Pons (tissue), 1 donor: Measurements from ENCODE around the gene KIDINS220.

Source experiments
- DNase-seq: peaks from one replicate; pipeline ENCODE4 v3.0.0-alpha.2; 2016; ENCODE audit warnings: low spot score

Gene KIDINS220

DNA sequence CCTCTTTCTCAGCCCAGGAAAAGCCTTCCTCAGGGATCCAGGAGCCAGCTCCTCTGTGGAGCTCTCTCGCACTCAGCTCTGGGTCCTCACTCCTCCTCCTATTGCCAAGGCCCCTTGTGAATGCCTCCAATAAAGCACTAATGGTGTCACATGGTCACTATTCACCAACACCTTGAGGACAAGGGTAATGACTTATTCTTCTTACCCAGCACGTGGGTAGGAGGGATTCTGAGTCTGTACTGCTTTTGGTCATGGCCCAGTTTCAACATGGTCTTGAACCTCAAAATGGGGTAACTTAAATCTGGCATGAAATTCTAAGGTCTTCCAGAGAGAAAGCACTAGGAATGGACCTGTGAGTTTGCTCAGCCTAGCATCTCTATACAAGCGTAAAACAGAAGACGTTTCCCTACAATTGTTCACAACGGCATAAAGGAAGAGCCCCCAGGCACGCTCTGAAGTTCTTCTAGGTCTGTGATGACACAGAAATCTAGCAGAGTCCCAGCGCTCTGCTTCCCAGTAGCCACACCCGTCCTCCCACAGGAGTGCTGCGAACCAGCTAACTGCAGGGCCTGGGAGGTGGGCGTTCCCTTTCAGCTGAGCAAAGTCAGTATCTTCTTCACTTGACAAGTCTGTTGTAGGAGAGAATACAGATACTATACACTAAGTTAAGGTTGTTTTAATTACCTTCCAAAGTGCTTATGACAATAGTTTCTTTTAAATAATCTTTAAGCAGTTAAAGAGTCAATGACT lies 14.6 kb upstream of the KIDINS220 start:
- DNase-seq: no peak

DNA sequence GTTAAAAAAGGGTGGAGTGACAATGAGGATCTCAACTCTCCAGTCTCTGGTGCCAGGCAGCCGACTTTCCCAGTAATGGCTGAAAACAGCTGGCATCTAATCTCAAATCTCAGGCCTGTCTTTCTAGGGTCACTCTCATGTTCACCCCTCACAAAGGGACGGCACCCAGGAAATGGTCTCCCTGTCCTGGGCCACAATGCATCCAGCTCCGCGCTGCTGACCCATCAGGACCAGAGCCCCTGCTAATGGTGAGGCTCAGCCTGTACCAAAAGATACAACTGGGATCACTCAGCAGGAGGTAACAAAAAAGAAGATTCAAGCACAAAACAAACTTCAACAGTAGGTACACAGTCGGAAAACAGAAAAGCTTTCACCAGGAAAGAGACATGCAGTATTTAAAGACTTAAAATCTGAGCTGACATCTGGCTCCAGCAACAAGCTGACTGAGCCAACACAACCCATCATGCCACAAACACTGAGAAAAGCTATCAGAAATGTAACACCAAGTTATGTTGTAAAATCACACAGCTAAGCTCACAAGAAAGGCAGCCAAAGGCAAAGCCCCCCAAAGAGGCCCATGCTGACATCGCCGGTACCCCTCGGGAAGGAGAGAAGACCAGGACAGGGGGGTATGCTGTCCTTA lies 13.6 kb upstream of the KIDINS220 start:
- DNase-seq: no peak

DNA sequence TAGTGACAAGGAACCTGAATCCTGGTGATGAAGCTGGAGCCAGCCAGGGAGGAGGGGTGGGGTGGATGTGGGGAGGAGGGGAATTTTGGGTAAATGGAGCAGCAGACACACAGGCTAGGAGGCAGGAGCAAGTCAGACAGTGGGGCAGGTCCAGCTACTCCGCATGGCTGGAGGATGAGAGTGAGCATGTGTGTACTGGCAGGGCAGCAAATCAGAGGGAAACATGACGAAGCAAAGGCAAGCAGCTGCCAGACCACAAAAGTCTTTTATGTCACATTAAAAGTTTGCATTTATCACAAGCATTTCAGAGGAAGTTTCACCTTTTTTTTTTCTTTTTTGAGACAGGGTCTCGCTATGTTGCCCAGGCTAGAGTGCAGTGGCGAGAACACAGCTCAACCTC lies 11.9 kb upstream of the KIDINS220 start:
- no peak for DNase-seq

DNA sequence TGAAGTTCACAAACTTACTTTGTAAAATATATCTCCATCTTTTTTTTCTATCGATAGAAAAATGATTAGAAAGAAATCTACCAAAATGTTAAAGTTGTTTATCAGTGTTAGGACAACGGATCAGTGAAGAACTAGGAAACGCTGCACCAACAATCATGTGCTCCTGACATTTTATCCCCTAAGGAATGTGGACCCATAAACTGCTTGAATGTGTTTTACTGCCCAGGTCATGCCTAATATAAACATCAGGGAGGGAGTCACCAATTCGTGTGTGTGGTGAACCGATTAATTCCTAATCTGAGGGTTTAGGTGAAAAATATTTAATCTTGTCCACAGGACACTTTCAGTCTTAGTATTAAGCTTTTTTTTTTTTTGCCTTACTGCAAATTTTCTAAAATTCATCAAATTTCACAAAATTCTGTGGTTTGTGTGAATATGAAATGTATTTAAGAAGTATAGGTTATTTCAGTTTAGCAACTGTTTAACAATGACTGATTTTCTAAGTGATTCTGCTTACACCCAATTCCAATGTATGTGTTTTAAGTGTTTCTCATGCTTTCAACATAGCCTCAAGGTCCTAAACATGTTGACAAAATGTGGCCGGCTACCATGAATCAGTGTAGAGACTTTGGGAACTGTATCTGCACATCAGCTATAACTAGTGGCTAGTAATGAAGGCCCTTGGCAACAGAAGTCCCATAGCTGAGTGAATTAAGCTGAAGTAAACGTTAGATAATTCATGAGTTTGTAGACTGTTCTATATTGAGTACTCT lies 11.1 kb upstream of the KIDINS220 start:
- DNase-seq: no peak

DNA sequence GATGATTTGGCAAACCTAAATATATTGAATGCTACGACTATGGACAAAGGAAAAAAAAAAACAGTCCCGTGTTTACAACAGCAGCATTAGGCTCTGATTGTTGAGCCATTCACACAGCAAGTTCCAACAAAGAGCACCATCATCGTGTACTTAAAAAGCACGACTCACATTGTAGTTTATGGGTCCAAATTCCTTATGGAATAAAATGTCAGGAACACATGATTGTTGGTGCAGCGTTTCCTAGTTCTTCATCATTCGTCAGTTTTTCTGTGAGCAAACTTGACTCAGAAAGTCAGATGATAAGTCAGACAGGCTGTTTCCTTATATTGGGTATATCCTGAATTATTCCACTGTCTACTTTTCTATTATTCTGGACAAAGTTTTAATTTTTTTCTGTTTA lies 10.0 kb upstream of the KIDINS220 start:
- DNase-seq: no peak

DNA sequence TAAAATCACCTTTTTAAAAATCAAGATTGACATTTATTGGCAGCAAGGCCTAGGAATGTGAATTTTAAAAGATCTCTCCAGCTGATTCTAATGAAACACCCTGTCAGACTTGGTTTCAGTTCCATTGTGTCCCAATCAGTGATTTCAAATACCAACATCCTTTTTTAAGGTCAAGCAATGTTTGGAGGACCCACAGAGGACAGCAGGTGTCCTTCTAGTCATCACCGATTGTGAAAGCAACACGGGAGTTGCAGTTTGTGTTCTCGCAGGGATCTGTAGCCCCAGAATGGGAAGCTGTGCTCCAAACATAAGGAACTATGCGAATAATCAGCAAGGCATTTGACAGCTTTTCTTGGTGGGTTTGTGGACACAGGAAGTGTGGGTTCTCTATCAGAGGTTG lies 4.5 kb upstream of the KIDINS220 start:
- DNase-seq: no peak

DNA sequence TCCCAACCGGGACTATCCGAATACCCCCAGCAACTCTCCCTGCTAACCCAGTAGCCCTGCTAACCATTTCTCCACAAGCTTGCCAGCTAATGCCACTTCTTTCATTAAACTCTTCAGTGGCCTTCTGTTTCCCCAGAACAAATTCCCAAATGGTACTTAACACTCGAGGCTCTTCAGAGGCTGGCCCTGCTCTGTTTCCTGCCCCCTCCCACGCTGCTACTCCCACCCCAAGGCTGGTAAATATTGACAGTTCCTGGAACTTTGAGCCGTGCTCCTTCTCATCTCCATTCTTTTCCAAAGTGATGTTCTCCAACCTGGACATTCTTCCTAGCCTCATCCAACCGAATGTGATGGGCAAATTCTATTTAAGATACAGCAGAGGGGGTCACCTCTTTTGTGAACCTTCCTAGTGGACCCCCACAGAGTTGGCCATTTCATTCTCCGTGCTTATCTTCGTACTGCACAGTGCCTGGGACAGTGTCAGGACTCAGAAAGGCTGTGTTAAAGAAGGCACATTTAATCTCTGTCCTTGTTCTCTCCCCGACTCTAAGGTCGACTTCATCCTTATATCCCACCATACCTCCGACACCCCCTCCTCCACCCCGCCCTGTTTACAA lies 3.2 kb upstream of the KIDINS220 start:
- no peak for DNase-seq

DNA sequence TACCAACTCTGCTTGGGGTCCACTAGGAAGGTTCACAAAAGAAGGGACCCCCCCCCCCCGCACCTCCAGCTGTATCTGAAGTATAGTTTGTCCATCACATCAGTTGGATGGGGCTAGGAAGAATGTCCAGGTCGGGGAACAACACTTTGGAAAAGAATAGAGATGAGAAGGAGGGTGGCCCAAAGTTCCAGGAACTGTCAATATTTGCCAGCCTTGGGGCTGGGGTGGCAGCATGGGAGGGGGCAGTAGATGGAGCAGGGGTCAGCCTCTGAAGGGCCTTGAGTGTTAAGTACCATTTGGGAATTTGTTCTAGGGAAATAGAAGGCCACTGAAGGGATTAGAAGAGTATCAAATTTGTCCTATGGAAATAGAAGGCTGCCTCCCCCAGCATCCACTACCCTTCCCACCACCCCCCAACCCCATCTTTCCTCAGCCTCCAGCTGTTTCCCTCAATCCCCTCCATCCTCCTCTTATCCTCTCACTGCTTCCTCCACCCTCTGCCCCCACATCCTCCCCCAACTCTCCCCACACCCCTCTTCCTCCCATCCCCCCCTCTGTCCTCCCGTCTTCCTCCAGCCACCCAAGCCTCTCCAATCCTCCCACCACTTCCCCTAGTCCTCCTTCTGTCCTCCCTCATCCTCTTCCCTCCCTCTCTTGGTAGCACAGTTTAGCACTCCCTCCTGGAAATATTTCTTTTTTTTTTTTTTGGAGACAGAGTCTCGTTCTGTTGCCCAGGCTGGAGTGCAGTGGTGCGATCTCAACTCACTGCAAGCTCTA lies 2.0 kb upstream of the KIDINS220 start:
- DNase-seq: no peak

DNA sequence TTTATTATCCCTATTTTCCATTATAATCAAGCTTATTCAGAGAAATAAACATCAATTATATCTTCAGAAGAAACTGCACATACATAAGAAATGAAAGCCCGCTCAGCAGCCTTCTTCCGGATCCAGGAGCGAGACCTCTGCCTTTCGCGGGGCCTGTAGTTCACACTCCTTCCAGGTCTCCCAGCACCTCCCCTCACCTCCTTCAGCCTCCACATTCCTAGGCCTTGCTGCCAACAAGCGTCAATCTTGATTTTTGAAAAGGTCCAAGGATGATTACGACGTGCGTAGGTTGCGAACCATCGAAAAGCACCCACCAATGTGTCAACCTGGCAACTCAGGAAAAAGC lies 355 bp upstream of the KIDINS220 start:
- DNase-seq: no peak

DNA sequence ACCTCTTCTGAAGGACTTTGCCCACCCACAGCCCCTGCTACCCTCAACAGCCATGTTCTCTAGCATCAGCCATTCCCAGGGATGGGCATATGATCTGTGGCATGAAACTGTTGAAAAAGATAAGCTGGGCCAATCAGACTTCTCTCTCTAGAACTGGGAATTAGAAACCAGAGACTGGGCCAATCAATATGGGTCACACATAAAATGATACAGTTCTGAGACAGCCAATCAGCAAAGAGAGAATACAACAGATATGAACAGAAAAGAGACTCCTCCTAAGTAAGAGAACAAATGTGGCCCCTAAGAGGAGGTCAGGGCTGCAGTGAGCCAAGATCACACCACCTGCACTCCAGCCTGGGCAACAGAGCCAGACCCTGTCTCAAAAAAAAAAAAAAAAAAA lies 2.1 kb downstream of the KIDINS220 start:
- DNase-seq: no peak

DNA sequence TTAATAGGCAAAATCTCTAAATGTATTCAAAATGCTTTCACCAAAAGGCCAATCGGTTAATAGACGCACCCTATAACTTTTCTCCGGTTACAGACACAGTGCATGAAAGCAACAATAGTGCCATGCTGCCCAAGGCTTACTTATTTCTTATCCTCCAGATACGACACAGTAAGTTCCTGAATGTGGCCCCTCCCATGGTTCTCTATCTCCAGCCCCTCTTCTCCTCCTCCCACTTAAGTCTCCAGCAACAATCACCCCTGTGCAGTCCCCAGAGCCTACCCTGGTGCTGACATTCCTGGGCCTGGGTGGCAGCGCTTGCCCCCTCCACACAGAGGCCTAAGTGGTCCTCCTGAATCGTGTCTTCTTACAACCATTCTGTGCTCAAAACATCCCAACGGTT lies 3.6 kb downstream of the KIDINS220 start:
- DNase-seq: no peak

DNA sequence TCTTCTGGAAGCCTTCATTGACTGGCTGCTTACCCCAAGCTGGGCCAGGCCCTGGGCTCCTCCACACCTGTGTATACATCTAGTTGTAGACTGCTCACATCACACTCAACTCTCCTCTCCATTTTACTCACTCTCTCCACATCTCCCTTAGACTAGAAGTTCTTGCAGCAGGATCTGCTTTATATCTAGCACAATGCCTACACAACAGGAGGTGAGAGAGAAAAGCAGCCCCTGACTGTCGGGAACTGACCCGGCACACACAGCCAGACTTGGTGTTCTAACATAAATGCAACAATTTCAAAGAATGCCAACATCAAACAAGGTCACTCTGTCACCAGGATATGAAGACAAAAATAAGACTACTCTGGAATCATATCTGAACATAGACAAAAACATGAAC lies 5.9 kb downstream of the KIDINS220 start:
- DNase-seq: no peak

DNA sequence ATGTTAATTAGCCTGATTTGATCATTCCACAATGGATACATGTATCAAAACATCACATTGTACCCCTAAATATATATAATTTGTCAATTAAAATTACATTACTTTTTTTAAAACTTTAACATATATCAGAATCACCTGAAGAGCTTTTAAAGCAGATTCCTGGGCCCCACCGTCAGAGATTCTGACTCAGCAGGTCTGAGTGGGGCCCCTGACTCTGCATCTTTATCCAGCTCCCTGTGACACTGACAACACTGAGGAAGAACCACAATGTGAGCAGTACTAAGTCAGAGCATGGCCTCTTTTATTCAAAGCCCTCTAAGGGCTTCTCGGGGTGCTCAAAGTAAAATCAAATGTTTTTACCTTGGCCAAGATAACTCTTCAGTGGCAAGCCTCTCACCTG lies 9.7 kb downstream of the KIDINS220 start:
- DNase-seq: no peak

DNA sequence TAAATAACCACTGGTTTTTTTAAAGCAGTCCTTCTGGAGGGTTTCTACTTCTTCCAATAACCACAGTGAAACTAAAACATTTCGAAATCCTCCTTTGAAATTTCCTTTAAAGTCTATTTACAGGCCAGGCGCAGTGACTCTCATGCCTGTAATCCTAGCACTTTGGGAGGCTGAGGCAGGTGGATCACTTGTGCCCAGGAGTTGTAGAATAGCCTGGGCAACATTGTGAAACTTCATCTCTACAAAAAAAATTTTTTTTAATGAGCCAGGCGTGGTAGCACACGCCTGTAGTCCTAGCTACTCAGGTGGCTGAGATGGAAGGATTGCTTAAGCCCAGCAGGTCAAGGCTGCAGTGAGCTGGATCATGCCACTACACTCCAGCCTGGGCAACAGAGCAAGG lies 15.2 kb downstream of the KIDINS220 start:
- peak; percentile 53 for DNase-seq

DNA sequence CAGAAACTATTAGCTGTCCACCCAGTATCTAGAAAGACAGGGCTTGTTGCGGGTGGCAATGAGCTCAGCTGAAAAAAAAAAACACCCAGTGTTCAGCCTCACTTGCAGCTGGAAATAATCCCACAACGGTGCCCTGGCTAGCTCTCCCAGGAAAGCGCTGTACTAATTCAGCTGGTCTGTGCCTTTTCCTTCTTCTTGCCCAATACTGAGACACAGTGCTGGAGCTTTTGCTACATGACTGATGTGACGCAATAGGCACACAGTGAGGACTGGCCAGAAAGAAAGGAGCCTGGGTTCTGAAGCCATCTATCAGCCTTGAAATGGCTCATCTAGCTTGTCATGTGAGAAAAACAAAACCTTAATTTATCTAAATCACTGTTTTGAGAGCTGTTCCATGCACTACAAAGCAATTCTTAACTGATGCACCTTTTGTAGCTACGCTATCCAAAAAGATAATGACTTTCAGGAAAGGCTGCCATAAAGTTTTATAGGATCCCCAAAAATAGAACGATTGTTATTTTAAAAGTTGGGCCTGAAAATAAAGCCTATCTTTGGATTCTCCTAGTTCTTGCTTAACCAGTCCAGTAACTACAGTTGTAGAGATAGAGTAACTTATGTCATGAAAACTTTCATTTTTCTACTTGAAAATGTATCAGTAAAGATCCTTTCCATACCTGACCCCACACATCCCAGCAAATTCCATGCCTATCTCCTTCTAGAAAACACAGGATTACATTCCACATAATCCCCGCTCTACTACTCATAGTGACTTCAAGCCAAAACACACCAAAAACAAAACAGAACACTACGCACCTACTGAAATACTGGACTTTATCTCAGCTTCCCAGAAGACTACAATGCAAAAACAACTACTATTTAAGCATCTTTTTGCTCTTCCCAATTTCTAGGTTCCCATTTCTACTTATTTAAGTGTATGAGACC lies 15.9 kb downstream of the KIDINS220 start:
- peak; percentile 74 for DNase-seq

DNA sequence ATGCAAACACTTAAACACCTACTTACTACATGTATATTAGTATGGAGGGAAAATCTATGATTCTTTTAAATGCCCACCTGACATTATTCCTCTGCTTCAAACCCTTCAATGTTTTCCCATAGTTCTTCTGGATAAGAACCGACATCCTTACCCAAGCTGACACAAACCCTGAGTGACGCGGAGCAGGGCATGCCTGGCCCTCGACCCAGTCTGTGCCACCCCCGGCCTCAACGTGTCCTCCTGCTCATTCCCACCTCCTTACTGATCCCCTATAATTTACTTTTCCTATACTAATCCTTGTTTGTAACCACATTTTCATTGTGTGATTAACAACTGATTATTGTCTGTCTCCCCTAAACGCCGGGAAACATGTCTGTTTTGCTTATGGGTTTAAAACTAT lies 17.5 kb downstream of the KIDINS220 start:
- no peak for DNase-seq

DNA sequence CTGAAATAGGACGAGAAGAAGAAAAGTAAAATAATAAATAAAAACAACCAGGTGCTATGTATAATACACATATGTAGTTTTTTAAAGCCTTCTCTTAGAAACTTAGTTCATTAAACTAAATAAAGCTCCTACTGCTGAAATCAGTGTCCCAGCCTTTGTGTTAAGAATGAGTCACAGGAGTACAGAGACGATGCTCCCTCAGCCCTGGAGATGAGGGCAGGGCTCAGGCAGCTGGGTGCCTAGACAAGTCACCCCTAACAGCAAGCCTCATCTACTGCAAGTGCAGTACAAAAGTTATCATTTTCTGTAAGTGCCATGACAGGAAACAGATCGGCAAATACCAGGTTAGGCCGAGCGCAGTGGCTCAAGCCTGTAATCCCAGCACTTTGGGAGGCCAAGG lies 18.2 kb downstream of the KIDINS220 start:
- no peak for DNase-seq

DNA sequence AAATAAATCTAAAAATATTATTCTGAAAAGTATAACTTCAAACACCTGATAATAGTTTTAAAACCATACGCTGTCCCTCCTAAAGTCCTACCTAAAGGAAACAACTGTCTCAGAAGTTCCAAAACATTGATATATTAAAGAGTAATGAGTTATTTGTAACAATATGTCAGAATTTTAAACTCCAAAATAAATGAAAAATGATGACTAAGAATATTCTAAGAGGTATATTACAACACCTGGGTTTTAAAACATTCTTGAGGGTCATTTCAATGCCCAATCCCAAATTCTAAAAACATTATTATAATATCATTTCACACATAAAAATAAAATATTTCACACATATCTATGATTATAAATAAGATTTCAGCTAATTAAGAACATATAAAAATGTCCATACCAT lies 20.2 kb downstream of the KIDINS220 start:
- no peak for DNase-seq

DNA sequence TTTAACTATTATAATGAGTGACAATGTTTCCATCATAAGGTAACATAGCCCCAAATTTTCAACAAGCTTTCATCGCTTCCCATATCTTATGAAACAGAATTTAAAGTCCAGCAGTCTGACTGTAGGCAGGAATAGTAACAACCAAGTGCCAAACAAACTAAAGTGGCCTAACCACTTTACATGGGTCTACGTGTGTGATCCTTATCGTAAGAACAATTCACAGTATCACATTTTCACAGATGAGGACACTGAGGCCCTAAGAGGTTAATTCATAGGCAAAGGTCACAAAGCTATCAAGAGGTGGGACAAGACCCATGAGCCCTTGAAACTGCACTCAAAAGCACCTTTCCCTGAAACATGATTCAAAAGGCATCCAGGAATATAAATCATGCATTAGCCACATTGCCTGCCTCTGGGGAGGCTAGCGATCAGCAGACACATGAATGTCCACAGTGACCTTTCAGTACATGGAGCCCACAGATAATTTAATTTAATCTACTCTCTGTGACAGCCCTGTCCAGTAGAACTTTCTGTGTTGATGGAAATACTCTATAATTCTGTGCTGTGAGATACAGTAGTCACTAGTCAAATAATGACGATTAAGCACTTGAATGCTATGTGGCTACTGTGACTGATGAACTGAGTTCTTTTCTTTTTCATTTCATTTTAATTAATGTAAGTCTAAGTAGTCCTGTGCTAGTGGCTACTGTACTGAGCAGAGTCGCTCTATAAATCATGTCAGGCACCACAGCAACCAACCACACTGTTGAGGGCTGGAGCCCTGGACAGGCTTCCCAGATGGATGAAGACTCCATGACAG lies 30.3 kb downstream of the KIDINS220 start:
- no peak for DNase-seq
